Measurements from ENCODE around the gene FLAD1.

FLAD1 gene

DNA sequence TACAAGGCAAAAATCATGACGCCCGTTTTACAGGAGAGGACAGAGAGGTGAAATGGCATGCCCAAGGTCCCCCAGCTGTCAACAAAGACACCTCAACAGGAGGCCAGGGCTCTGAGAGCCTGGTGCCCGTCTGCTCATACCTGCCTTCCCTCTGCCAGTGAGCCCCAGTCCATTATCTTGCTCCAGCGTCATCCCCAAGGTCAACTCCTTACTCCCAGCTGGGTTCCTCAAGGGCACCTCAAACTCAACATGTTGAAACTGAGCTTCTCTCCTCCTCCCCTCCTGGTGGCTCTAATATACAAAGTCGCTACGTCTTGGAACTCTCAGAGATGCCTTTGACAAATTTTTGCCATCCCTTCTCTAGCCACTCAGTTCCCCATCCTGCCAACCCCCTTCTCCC lies 30.5 kb upstream of the FLAD1 start:
- DNase-seq = no peak

DNA sequence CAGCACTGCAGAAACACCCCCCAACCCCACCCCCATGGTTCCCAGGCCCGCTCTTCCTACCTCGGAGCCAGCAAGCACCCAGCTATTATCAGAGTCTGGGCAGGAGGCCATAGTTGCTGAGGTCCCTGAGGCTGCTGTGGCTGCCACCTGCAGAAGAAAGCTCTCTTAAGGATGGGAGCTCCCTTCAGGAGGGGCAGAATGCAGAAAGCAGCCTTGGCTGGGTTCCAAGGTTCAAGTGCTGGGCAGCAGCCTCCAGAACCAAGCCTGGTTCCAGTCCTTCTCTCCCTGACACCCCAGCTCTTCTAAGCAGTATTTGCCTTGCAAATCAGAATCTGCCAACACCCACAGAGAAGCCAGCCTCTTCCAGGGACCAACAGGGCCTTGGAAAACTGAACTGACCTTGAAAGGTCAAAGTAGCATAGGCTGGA lies 29.5 kb upstream of the FLAD1 start:
- DNase-seq = peak; percentile 34

DNA sequence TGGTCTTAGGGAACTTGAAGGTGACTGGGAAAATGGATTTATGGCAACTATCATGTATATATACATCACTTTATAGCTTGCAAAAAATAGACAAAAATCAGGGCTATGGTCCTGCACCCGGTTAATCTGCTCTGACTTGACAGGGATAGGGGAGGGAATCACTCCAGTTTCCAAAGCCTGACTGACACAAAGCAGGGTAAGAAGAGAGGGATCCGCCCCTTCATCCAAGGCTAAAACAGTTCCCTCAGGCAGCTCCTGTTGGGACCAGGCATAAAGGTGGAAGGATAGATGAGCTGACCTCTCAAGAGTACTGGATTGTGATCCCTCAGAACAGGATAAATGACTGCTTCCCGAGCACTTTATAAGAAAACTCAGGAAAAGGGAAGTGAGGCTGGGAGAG lies 28.6 kb upstream of the FLAD1 start:
- DNase-seq = peak; percentile 24

DNA sequence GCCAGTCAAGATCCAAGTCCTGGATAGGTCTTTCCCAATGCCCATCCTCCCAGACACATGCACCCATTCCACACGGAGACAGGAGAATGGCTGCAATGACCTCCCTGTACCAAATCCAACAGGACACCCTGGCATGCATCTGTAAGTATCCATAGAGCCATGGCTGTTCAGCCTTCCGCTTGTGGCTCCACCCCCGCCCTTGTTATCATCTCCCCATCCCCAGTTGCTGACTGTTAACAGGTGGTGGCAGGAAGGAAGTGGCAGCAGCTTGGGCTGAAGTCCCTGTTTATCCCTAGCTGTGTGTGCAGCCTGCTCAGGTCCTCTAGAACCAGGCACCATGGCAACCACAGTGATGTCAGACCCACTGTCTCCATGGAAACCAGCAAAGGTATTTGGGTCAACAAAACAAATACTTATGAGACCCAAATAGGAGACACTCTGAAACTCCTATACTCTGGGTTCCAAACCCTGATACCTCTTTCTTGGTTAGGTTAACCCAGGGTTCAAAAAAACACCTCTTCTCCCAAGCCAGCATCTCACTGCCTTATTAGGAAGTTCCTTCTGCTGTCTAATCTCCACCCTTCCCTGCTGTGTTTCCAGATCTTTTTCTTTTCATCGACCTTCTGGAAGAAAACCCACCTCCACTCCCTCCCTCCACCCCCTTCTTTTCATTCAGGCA lies 28.0 kb upstream of the FLAD1 start:
- DNase-seq = peak; percentile 99

DNA sequence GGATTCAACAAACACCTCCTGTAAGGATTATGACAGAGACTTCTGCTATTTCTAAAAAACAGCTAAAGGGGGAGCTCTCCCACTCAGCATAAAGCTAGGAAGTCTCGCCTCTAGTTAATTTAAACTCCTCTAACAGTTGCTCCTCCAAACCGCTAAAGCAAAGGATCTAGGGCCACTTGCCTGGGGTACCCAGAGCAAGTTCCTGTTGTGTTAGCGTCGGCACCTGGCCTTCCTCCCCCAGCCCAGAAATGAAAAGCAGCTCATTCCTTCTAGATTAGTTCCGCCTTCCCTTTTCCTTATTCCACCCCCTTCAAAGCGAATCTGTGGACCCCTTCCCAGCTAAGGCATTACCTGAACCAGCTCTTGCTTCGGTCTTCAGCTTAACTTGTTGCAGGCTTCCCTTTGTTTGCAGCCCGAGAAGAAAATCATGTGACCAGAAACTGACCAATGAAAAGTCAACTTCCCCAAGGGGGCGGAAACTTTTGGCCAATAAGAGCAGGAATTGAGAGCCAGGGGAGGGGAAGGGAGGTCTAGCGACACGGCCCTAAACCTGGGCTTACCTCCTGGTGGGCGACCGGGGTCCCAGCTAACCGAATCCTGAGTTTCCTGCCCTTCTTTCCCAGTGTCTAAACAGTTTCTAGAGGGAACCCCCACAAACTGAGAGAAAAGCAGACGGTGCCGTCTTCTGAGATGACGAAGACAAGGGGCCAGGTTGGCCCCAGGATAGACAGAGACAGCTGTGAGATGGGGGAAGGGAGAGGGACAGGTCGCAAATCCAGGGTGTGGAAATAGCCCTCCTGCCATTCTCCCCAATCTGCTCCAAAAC lies 27.2 kb upstream of the FLAD1 start, which contains the start of gene PBXIP1:
Gene PBXIP1 (minus strand): TSS at position 382 of the 826 bp plus-strand sequence. CDS start 2,378 bp downstream, outside the sequence.
- peak; percentile 96 for DNase-seq

DNA sequence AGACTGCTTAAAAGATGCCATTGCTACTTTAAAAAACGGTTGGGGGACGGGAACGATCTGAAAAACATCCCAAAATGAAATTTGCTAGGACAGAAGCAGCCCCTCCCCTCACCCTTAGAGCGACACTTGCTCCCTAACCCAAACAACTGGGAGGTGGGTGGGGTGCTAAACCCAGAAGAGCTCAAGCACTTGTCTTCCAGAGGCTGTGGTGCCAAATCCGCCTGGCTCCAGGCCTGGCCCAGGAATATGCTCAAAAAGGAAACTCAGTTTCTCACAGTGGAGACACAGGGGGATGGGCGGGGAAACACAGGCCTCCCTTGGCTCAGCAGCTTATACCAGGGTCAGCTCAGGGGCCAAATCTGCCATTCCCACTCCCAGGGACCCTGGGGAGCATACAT lies 26.6 kb upstream of the FLAD1 start:
- DNase-seq = no peak

DNA sequence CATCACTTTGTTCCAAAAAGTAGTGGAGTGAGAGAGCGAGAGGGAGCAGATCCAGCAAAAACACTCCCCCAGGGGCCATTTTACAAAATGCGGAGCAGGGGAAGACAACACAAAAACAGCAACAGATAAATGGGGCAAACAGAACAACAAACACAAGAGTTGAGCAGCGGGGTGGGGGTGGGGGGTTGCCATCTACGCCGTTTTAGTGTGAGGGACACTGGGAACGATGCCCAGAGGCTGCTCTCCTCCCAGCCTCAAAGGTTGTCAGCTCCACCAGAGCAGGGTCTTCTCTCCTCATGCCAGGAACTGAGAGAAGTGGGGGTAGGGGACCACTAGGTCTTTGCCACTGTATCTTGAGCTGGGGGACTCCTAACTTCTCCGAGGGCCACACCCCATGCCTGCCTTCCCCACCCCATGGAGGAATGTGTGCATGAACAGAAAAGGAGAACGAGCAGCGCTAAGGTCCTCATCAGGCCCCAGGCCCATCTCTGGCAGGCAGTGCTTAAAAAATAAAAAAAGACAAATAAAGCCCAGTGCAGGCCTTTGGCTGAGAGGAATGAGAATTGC lies 26.0 kb upstream of the FLAD1 start:
- no peak for DNase-seq

DNA sequence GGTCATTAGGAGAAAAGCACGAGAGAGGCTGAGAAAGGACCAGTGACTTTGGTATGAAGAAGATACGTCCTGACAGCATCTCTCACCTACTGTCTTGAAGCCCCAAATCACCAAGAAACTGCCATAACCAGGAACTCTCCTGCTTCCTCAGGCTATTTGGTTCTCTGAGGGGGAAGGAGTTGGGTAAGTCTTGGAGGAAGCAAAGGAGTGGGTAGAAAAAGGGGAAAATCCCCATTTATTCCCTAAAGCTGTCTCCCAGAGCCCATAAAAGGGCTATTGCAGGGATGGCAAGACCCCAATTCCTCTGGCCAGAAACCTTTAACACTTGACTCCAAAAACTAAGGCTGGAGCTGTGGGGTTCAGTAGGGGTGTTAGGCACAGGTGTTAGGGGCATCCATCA lies 25.1 kb upstream of the FLAD1 start:
- no peak for DNase-seq

DNA sequence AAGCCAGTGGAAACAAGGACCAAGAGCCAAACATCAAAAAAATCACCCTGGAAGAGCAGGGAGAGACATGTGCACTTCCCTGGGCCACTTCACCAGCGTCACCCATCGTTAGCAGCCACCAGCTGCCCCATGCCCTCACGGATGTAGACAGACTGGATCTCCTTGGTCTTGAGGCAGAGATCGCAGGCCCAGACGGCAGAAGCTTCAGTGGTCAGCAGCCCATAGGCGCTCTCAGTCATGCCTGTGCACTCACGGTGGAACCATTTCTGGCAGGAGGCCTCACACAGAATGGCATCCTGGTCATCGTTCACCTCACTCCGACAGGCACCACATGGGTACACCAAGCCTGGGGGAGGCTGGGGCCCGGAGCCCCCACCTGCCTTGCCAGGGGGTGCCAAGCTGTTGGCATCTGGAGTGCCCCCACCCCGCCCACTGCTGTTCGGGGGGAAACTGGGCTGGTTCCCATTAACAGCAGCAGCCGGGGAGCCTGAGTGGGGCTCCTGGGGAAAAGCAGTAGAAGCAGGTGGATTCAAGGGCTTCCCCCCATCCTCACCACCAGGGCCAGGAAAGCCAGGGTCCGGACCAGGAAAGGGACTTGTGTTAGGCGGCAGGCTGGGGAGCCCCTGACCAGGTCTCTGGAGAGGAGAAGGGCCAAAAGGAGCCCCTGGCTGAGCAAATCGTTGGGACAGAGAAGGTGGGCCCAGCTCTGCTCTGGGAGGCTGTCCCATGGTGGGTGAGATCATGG lies 24.3 kb upstream of the FLAD1 start:
- no peak for DNase-seq

DNA sequence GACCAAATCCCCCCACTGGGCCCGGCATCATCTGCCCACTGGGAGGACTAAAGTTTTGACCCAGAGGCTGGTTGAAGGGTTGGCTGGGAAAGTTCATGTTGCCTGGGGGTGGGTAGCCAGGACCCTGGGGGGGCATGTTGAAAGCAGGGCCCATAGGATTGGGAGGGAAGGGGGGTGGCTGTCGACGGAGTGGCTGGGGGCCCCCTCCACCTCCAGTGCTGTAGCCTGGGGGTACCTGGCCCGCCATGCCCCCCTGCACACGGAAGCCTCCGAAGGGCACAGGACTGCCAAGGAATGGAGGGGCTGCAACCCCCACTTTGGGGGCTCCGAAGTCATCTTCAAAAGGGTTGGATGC lies 23.7 kb upstream of the FLAD1 start:
- no peak for DNase-seq

DNA sequence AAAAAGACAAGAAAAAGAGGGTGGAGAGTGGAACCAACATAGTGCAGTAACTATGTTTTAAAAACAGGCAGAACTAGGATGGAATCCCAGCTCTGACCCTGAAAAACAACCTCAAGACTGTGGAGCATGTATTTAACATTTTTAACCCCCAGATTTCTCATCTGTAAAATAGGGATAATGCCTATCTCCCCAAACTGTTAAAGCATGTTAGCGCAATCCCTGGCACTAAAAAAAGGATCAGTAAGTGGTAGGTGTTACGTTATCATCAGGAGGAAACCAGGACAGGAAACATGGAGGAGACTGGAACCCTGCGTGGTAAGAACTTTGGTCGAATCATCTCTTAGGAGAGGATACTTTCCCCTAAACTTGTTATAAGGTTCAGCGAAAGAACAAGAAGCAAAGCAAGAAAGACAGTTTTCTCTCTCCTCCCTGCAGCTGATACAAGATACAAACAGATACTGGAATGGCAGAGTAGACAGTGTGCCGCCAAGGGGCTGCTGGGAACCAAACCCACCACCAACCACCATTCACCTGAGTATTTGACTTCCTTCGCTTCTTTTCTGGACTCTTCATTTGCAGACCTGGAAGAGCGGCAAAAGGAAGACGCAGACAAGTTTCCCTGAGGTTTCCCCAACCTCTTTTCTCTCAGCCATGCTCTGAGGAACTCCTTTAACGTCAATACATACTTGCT lies 22.6 kb upstream of the FLAD1 start:
- DNase-seq = no peak

DNA sequence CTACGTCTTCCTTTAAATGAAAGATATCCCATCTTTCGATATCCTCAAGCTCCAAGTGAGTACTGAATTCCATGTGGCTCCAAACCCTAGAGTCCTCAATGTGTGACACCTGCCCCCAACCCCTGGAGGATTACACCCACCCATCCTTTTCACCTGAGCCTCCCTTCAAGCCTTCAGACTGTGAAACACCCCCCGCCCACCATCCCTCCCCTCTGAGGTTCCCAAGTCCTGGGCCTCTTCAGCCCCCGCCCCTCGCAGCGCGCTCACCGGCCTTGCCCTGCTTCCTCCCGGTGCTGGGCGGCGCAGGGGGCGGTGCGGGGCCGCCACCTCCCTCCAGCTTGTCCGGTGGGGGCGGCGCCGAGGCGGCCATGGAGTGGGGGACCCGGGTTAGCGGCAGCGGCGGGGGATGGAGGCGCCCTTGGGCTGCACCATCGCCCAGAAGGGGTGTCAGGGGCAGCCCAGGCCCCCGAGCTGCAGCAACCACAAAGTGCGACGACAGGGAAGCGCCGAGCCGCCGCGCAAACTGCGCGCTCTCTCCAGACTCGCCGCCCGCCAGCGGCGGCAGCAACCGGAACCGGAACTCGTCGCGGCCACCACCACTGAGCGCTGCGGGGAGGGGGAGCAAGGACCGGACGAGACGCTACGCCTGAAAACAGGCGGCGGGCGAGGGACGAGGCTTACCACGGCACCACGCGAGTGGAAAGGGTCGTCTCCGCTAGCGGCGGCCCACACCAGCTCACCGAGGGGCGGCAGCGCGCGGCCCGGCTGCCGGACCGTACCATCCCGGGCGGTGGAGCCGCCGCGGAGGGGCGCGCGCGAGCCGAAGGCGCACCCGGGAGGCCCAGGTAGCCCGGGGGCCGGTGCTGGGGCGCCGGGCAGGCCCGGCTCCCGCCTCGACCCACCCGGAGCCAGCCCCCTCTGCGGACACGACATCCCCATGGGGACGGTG lies 21.7 kb upstream of the FLAD1 start, which contains the start of gene PYGO2:
Gene PYGO2 (minus strand): TSS at position 576 of the 949 bp plus-strand sequence. CDS start 206 bp downstream, at position 370.
- peak; percentile 85 for DNase-seq

DNA sequence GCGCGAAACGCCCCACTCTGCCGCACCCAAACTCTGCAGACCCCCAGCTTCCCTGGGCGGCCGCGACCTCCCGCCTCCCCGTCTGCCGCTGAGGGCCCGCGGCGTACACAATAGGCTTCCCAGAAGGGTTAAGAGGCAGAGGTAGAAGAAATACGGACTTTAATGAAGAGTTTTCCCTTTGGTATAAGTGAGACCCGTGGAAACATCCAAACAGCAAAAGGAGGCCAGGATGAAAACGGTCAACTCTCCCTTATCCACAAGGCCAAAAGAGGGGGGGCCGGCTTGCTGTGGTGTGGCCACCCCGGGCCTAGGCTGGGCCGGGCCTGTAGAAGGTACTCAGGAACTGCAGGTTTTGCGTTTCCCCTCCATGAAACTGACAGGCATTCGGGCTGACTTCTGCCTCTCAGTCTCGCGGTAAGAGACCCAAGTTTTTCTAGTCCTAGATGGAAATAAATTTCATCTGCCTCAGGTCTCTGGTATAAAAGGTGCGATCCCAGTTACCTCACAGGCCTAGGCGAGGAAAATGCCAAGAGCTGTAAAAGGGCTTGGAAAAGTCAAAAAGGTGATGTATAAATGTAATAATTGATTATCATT lies 20.9 kb upstream of the FLAD1 start:
- DNase-seq = peak; percentile 37

DNA sequence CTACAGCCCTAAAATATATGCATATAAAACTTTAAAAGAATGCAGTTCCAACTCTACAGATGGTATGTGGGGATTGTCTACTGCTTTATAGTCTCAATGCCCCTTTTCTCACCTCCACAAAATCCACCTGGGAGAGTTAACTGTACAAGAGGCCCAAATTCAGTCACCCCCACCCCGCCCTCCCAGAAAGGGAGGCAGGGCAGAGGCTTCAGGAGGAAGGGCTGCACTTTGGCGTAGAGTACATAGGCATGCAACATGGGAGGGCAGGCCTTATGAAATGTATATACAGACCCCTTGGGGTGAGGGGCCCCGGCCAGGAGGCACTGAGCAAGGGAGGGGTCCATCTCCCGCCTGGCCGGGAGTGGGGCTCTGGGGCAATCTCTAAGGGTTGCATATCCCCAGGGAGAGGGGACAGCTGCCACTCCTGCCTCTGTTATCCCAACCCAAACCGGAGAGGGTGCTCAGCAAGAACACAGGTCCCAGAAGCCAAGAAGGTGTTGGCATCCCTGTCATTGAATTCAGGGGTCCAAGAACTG lies 20.3 kb upstream of the FLAD1 start:
- no peak for DNase-seq

DNA sequence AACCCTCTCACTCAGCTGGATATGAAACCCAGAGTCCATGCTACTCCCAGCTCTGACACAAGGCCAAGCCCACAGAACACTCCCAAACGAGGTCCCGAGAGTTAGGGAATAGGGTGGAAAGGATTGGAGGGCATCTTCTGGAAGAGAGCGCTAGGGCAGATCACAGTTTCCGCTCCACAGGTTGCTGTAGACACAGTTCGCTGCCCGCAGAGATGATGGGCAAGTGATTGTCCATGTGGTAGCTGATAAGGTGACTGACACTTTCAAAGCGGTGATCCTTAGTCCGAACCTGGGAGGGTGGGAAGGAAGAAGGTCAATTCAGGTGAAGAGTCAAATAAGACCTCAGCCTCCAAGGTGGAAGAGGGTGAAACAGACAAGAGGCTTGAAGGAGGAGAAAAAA lies 19.5 kb upstream of the FLAD1 start:
- no peak for DNase-seq

DNA sequence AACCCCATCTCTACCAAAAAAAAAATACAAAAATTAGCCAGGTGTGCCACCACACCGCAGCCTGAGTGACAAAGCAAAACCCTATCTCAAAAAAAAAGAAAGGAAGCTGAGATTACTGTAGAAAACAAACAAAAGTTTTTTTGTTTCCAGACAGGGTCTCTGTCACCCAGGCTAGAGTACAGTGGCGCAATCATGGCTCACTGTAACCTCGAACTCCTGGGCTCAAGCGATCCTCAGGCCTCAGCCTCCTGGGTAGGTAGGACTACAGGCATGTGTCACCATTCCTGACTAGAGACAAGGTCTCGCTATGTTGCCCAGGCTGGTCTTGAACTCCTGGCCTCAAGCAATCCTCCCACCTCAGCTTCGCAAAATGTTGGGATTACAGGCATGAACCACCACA lies 18.8 kb upstream of the FLAD1 start:
- no peak for DNase-seq

DNA sequence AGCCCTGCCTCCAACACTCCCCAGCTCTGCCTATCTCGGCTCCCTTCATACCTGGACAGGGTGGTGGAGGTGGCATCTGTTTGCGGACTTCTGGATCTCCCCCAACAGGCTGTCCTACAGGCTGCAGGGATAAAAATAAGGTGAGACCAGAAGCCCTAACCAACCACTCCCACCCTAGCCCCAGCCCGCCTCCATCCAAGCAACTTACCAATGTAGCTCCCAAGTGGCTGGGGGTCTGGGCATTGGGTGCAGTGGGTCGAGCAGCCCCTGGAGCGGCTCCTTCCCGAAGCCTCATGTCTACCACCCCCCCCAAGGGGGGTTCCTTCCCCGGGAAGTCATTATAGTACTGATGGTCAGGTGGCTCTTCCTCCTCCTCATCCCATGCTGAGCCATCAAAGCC lies 17.0 kb upstream of the FLAD1 start:
- no peak for DNase-seq

DNA sequence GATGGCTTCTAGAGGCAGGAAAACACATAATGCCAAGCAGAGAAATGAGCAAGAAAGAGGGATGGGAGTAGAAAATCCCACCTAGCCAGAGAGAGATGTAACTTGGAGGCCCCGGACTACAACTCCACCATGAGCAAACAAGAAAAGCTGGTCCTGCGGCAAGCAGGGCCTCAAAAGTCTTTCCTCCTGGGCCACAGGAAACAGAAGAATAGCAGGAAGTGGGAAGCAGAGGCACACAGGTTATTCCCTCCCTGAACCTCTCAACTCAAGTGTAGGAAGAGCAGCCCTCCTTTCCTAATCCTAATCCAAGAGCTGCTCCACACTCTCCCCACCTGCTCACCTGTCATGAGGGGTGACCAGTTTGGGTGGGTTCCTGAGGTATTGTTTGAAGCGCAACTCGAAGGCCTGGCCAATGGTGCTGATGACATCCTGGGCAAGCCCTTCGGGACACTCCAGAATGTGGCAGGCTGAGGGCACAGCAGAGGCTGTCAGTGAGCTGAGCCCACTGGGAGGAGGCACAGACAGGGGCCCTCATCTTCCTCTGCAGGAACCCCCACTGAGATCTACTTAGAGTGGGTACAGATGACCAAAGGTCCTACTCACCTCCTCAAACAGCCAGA lies 15.7 kb upstream of the FLAD1 start:
- no peak for DNase-seq

DNA sequence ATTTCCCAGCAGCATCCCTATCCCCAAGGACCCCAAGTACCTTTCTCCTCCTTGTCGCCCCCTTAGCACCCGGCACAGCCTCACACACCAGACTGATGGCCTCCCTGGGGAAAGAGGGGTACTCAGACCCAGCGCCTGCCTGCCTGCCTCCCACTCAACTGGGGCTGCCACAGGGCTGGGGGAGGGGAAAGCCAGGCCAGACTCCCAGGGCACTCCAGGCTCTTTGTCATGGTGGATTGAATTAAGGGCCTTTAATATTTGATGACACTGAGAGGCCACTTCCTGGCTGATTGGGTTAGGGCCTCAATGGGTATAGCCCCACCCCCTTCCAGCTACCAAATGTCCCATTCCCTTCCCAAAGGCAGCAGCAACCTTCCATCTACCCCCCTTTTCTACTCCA lies 14.4 kb upstream of the FLAD1 start:
- DNase-seq = no peak

DNA sequence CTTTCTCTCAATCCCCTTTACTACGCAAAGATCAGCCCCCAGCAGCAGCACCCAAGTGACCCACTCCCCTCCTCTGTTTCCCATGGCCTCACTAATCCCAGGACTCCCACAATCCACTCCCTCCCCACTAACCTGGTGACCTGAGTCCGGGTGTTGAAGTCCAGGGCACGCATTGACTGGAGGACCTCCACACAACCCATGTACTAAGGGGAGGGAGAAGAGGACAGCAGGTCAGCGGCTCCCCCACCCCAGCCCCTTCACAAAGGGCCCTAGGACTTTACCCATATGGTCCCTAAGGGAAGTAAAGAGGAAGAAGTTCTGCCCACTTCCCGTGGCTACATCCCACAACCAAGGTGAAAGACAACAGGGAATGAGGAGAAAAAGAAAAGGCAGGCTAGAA lies 13.9 kb upstream of the FLAD1 start:
- DNase-seq = no peak

Measured in CD4-positive, alpha-beta T cell treated with Interleukin-21 for 1 hour (primary cell).